ENCODE results near the gene TFDP1. TPM values are rescaled to one million over a fixed set of nuclear protein-coding genes. Genes with fewer than 3 reads are reported as not detected.

Gene TFDP1
- total RNA-seq, 3 donors from 2014 or later (not counting 1 experiment from before 2014, with no cell fraction given), result 26.3 to 44.3 (median 29.2) TPM

- Histone ChIP-seq H3K4me3 (ENCODE audit: low read length) (no peak overlapping the region), H3K4me1 (ENCODE audit: control insufficient read depth, insufficient read depth, low read length) (no peaks in the 10 kb centered on the region), H3K27ac (ENCODE audit: low read length) (no peak overlapping the region), H3K27me3 (ENCODE audit: control insufficient read depth, insufficient read depth, low read length) (no peaks in the 10 kb centered on the region), H3K36me3 (ENCODE audit: control insufficient read depth, insufficient read depth, low read length) (no peaks in the 10 kb centered on the region), H3K9me3 (ENCODE audit: control insufficient read depth, insufficient read depth, low read length) (no peaks in the 10 kb centered on the region)
- no peaks in the 10 kb centered on the region for H3K27me3 Mint-ChIP-seq (ENCODE audit: low read depth in 2 of 2)
- H3K27ac Mint-ChIP-seq, result no peak overlapping the region
- TF ChIP-seq CTCF (IDR thresholded peaks at IDR 0.05), result no peak
- no peak overlapping the region for H3K4me3 Mint-ChIP-seq
- intact Hi-C loops (cut with micrococcal nuclease), result no loop called here
- DNase-seq (no peak), ATAC-seq (no peak)
- no peaks in the 10 kb centered on the region for H3K36me3 Mint-ChIP-seq
- 88% methylated on average over 13 of the region's 13 CpGs for WGBS (ENCODE audit: insufficient coverage)
- H3K9me3 Mint-ChIP-seq, result peaks cover 4% of the 10 kb centered on the region in 2 donors
- H3K4me1 Mint-ChIP-seq, result peaks cover 0 to 7% of the 10 kb centered on the region in 2 donors
Measured at GRCh38 chr13:113669231-113669754, 84.7 kb downstream of the TFDP1 start.

GRCh38 chr13:113669755-113670341 is 85.3 kb downstream of the TFDP1 start:
- peaks cover 0 to 7% of the 10 kb centered on the region in 2 donors for H3K4me1 Mint-ChIP-seq
- Histone ChIP-seq H3K9me3 (ENCODE audit: control insufficient read depth, insufficient read depth, low read length) (no peaks in the 10 kb centered on the region), H3K27me3 (ENCODE audit: control insufficient read depth, insufficient read depth, low read length) (no peaks in the 10 kb centered on the region), H3K4me1 (ENCODE audit: control insufficient read depth, insufficient read depth, low read length) (no peaks in the 10 kb centered on the region), H3K36me3 (ENCODE audit: control insufficient read depth, insufficient read depth, low read length) (no peaks in the 10 kb centered on the region), H3K4me3 (ENCODE audit: low read length) (no peak overlapping the region), H3K27ac (ENCODE audit: low read length) (no peak overlapping the region)
- no peaks in the 10 kb centered on the region for H3K27me3 Mint-ChIP-seq (ENCODE audit: low read depth in 2 of 2)
- no peak overlapping the region for H3K27ac Mint-ChIP-seq
- no peak for TF ChIP-seq CTCF (IDR thresholded peaks at IDR 0.05)
- no peaks in the 10 kb centered on the region for H3K36me3 Mint-ChIP-seq
- ATAC-seq (no peak), DNase-seq (peak in 1 of 2 donors; percentile 10)
- no peak overlapping the region for H3K4me3 Mint-ChIP-seq
- intact Hi-C loops (cut with micrococcal nuclease), result no loop called here
- 87% methylated on average over 21 of the region's 21 CpGs for WGBS (ENCODE audit: insufficient coverage)
- H3K9me3 Mint-ChIP-seq, result peaks cover 4% of the 10 kb centered on the region in 2 donors

GRCh38 chr13:113670541-113670940 is 86.0 kb downstream of the TFDP1 start:
- H3K9me3 Mint-ChIP-seq, result peaks cover 4% of the 10 kb centered on the region in 2 donors
- H3K36me3 ChIP-seq (ENCODE audit: control insufficient read depth, insufficient read depth, low read length), result no peaks in the 10 kb centered on the region
- 92% methylated on average over 19 of the region's 19 CpGs for WGBS (ENCODE audit: insufficient coverage)

More at GRCh38 chr13:113670541-113670940, 86.0 kb downstream of the TFDP1 start:
- no peaks in the 10 kb centered on the region for H3K9me3 ChIP-seq (ENCODE audit: control insufficient read depth, insufficient read depth, low read length)
- ATAC-seq, result no peak
- Mint-ChIP-seq H3K27me3 (ENCODE audit: low read depth in 2 of 2) (no peaks in the 10 kb centered on the region), H3K36me3 (no peaks in the 10 kb centered on the region), H3K27ac (no peak overlapping the region), H3K4me3 (no peak overlapping the region), H3K4me1 (peaks cover 0 to 7% of the 10 kb centered on the region in 2 donors)
- H3K4me3 ChIP-seq (ENCODE audit: low read length), result no peak overlapping the region
- no peak for TF ChIP-seq CTCF (IDR thresholded peaks at IDR 0.05)
- no peaks in the 10 kb centered on the region for H3K27me3 ChIP-seq (ENCODE audit: control insufficient read depth, insufficient read depth, low read length)
- H3K4me1 ChIP-seq (ENCODE audit: control insufficient read depth, insufficient read depth, low read length), result no peaks in the 10 kb centered on the region
- no peak overlapping the region for H3K27ac ChIP-seq (ENCODE audit: low read length)
- peak in 1 of 2 donors; percentile 13 for DNase-seq
- intact Hi-C loops (cut with micrococcal nuclease), result no loop called here
